CD14-positive monocyte (primary cell): ENCODE measurements around the gene CCR6. TPM values are rescaled to one million over a fixed set of nuclear protein-coding genes. Genes with fewer than 3 reads are reported as not detected.
"Not testable (repeated sequence)": the region's sequence is repeated elsewhere in the genome, so short reads cannot be mapped to it uniquely, and the experiment has no call there.

Source experiments
- DNase-seq, 3 donors: peaks; one replicate each; pipeline ENCODE4 v3.0.0-alpha.2; 2011 to 2022
- H2AFZ ChIP-seq: 2 replicates; pipeline ENCODE4 v1.6.0; 2012; ENCODE audit warnings: mild to moderate bottlenecking, low read depth, low read length, inconsistent platforms; ENCODE audit not compliant: insufficient read depth, poor library complexity, severe bottlenecking
- H3K27ac ChIP-seq, 2 donors: 1 replicate in 1 of 2; 2 replicates in 1 of 2; pipeline ENCODE4 v1.5.1; 2012 to 2013; ENCODE audit warnings: low read length in 2 of 2, control low read depth in 1 of 2, inconsistent platforms in 1 of 2, low read depth in 1 of 2, mild to moderate bottlenecking in 1 of 2
- H3K27me3 ChIP-seq, 2 donors: one replicate each; pipeline versions ENCODE4 v1.6.0 to v1.6.1; 2011 to 2013; ENCODE audit warnings: low read length in 2 of 2; ENCODE audit not compliant: control insufficient read depth in 2 of 2, insufficient read depth in 2 of 2
- H3K36me3 ChIP-seq, 2 donors: replicated peaks in 1 of 2; 1 replicate in 1 of 2; 2 replicates in 1 of 2; pipeline versions ENCODE4 v1.5.1 to v1.6.1; 2012 to 2013; ENCODE audit warnings: low read length in 2 of 2, control low read depth in 1 of 2, inconsistent platforms in 1 of 2, mild to moderate bottlenecking in 1 of 2; ENCODE audit not compliant: insufficient read depth in 2 of 2, control insufficient read depth in 1 of 2
- H3K4me1 ChIP-seq, 2 donors: 1 replicate in 1 of 2; 2 replicates in 1 of 2; pipeline versions ENCODE4 v1.5.1 to v1.6.1; 2012 to 2013; ENCODE audit warnings: low read length in 2 of 2, control low read depth in 1 of 2, inconsistent platforms in 1 of 2, mild to moderate bottlenecking in 1 of 2, moderate library complexity in 1 of 2; ENCODE audit not compliant: insufficient read depth in 2 of 2, control insufficient read depth in 1 of 2
- H3K4me2 ChIP-seq: replicated peaks from 2 replicates; pipeline ENCODE3; 2012; ENCODE audit warnings: low read length, moderate library complexity, mild to moderate bottlenecking; ENCODE audit not compliant: poor library complexity, severe bottlenecking; ENCODE audit errors: extremely low read depth
- H3K4me3 ChIP-seq, 3 experiments: fragments of 200-600 bp in 1 of 3; sonication (generic) in 1 of 3; replicated peaks in 1 of 3; 1 replicate in 2 of 3; 2 replicates in 1 of 3; pipeline ENCODE4 v1.5.1; 2011 to 2013; ENCODE audit warnings: low read length in 3 of 3, mild to moderate bottlenecking in 3 of 3, control low read depth in 2 of 3, low read depth in 2 of 3, inconsistent platforms in 1 of 3, moderate library complexity in 1 of 3
- H3K79me2 ChIP-seq: 2 replicates; pipeline ENCODE4 v1.6.0; 2012; ENCODE audit warnings: mild to moderate bottlenecking, control low read depth, inconsistent platforms, low read length, moderate library complexity; ENCODE audit not compliant: insufficient read depth
- H3K9ac ChIP-seq: 2 replicates; pipeline ENCODE4 v1.6.0; 2017; ENCODE audit warnings: low read length, mild to moderate bottlenecking; ENCODE audit not compliant: insufficient read depth, poor library complexity, severe bottlenecking
- H3K9me3 ChIP-seq, 2 donors: replicated peaks in 1 of 2; 1 replicate in 1 of 2; 2 replicates in 1 of 2; pipeline versions ENCODE4 v1.5.1 to v1.6.1; 2012 to 2013; ENCODE audit warnings: low read length in 2 of 2, control low read depth in 1 of 2; ENCODE audit not compliant: control insufficient read depth in 1 of 2, insufficient read depth in 1 of 2
- H4K20me1 ChIP-seq: 2 replicates; pipeline ENCODE4 v1.6.0; 2012; ENCODE audit warnings: mild to moderate bottlenecking, low read length, control low read depth, moderate library complexity; ENCODE audit not compliant: insufficient read depth
- H3K27ac Mint-ChIP-seq, 7 donors: one replicate each; pipeline ENCODE4 v1.8.0; 2020; ENCODE audit warnings: mild to moderate bottlenecking in 7 of 7, mixed read lengths in 7 of 7, moderate library complexity in 6 of 7, inconsistent platforms in 2 of 7
- H3K27me3 Mint-ChIP-seq, 3 donors: one replicate each; pipeline ENCODE4 v1.8.0; 2021 to 2022; ENCODE audit warnings: low read depth in 3 of 3, mild to moderate bottlenecking in 3 of 3, mixed read lengths in 3 of 3, moderate library complexity in 3 of 3, inconsistent platforms in 1 of 3
- H3K36me3 Mint-ChIP-seq, 2 donors: one replicate each; pipeline ENCODE4 v1.8.0; 2020; ENCODE audit warnings: mixed read lengths in 2 of 2, inconsistent platforms in 1 of 2, mild to moderate bottlenecking in 1 of 2
- H3K4me1 Mint-ChIP-seq: one replicate; pipeline ENCODE4 v1.8.0; 2020; ENCODE audit warnings: mild to moderate bottlenecking, mixed read lengths
- H3K4me3 Mint-ChIP-seq, 2 donors: one replicate each; pipeline ENCODE4 v1.8.0; 2020; ENCODE audit warnings: mild to moderate bottlenecking in 2 of 2, mixed read lengths in 2 of 2, moderate library complexity in 1 of 2
- H3K9me3 Mint-ChIP-seq, 7 donors: one replicate each; pipeline ENCODE4 v1.8.0; 2020 to 2022; ENCODE audit warnings: mixed read lengths in 7 of 7, mild to moderate bottlenecking in 6 of 7, moderate library complexity in 6 of 7, inconsistent platforms in 2 of 7
- CTCF ChIP-seq: fragments of 200-600 bp; IDR thresholded peaks from one replicate; pipeline ENCODE4 v1.8.0; 2022; ENCODE audit warnings: antibody characterized with exemption, mild to moderate bottlenecking
- WGBS: methylation state at CpG from one replicate; pipeline ENCODE4 v1.1.5; 2013; ENCODE audit warnings: missing lambda C conversion rate; ENCODE audit not compliant: insufficient coverage; 5-methylcytosine and 5-hydroxymethylcytosine counted together
- intact Hi-C, 2 donors: fragments of 100-400 bp; cut with micrococcal nuclease; formaldehyde crosslinking; loops; one replicate each; pipeline versions ENCODE4 v1.15.0 to v1.15.1; 2023
- polyA plus RNA-seq, 3 donors: library from polyadenylated mRNA; depleted of rRNA in 1 of 3; unstranded in 2 of 3; stranded (reverse) in 1 of 3; fragments of 300-500 nt in 2 of 3; fragments of >200 nt in 1 of 3; fragmentation: Illumina TruSeq in 2 of 3; gene quantifications; 1 replicate in 2 of 3; 2 replicates in 1 of 3; pipeline ENCODE4 v1.2.3, GENCODE V29; 2012 to 2021

CCR6 gene
- polyA plus RNA-seq, 3 donors, result 0.07 to 0.43 TPM; not detected in 1

GRCh38 chr6:167165858-167166471 is 43.1 kb downstream of the CCR6 start:
- no peaks in the 10 kb centered on the region for H3K36me3 Mint-ChIP-seq
- Histone ChIP-seq H3K79me2 (no peaks in the 10 kb centered on the region), H4K20me1 (no peaks in the 10 kb centered on the region), H3K27ac (no peak overlapping the region), H3K27me3 (no peaks in the 10 kb centered on the region), H3K9me3 (no peaks in the 10 kb centered on the region), H3K36me3 (no peaks in the 10 kb centered on the region), H3K9ac (no peak overlapping the region), H3K4me1 (no peaks in the 10 kb centered on the region), H2AFZ (no peak overlapping the region), H3K4me3 (no peak overlapping the region), H3K4me2 (no peak overlapping the region)
- peaks cover 0 to 2% (median 0%) of the 10 kb centered on the region in 7 donors for H3K9me3 Mint-ChIP-seq
- WGBS, result no CpG with 5 or more reads among the region's 2 CpGs
- H3K27me3 Mint-ChIP-seq, result peaks cover 3 to 5% (median 3%) of the 10 kb centered on the region in 3 donors
- H3K27ac Mint-ChIP-seq, result no peak overlapping the region
- TF ChIP-seq CTCF, result no peak
- no peak for DNase-seq
- intact Hi-C loops, result no loop called here
- no peaks in the 10 kb centered on the region for H3K4me1 Mint-ChIP-seq
- no peak overlapping the region for H3K4me3 Mint-ChIP-seq

- intact Hi-C loops, H3K27ac Mint-ChIP-seq, H3K36me3 Mint-ChIP-seq, H3K4me2 ChIP-seq, H3K4me1 Mint-ChIP-seq, H3K9me3 Mint-ChIP-seq, H3K27ac ChIP-seq, H3K27me3 Mint-ChIP-seq, H2AFZ ChIP-seq, H3K36me3 ChIP-seq, H3K4me3 Mint-ChIP-seq, H3K79me2 ChIP-seq, H3K27me3 ChIP-seq, H3K4me3 ChIP-seq, H4K20me1 ChIP-seq, H3K9me3 ChIP-seq, DNase-seq, H3K9ac ChIP-seq, H3K4me1 ChIP-seq: not testable (repeated sequence)
- WGBS, result no CpG with 5 or more reads among the region's 10 CpGs
Measured at GRCh38 chr6:167167699-167168098, 44.8 kb downstream of the CCR6 start.

- H3K4me3 Mint-ChIP-seq, H3K4me3 ChIP-seq, DNase-seq, H2AFZ ChIP-seq, H3K27ac ChIP-seq, H3K9me3 Mint-ChIP-seq, H3K36me3 Mint-ChIP-seq, H4K20me1 ChIP-seq, H3K79me2 ChIP-seq, H3K27me3 ChIP-seq, H3K9me3 ChIP-seq, H3K4me1 ChIP-seq, H3K27ac Mint-ChIP-seq, H3K4me2 ChIP-seq, H3K4me1 Mint-ChIP-seq, H3K36me3 ChIP-seq, intact Hi-C loops, H3K9ac ChIP-seq, H3K27me3 Mint-ChIP-seq: not testable (repeated sequence)
- WGBS, result 66% methylated on average over 5 of the region's 16 CpGs
Measured at GRCh38 chr6:167168296-167168695, 45.4 kb downstream of the CCR6 start.

GRCh38 chr6:167169867-167170266 is 47.0 kb downstream of the CCR6 start:
- H3K4me1 ChIP-seq, H3K36me3 ChIP-seq, H3K9ac ChIP-seq, H3K9me3 Mint-ChIP-seq, H3K4me1 Mint-ChIP-seq, H3K27me3 ChIP-seq, H2AFZ ChIP-seq, H3K9me3 ChIP-seq, intact Hi-C loops, H3K27me3 Mint-ChIP-seq, H3K4me2 ChIP-seq, H3K36me3 Mint-ChIP-seq, H4K20me1 ChIP-seq, H3K4me3 ChIP-seq, DNase-seq, H3K27ac ChIP-seq, H3K4me3 Mint-ChIP-seq, H3K79me2 ChIP-seq: not testable (repeated sequence)
- no CpG with 5 or more reads among the region's 13 CpGs for WGBS
- H3K27ac Mint-ChIP-seq, result peak overlapping the region in 1 of 7 donors; percentile 10
